NCI-H748 (cell line): Measurements from ENCODE around the gene RUFY4.
"Not testable (repeated sequence)": the region's sequence is repeated elsewhere in the genome, so short reads cannot be mapped to it uniquely, and the experiment has no call there.

Source experiments
- DNase-seq: peaks from one replicate; lab custom pipeline; 2025; ENCODE audit not compliant: unreplicated experiment; lab: John Stamatoyannopoulos, UW

RUFY4 gene

GRCh38 chr2:218082586-218083351, 13.7 kb downstream of the RUFY4 start:
- no peak for DNase-seq

DNA sequence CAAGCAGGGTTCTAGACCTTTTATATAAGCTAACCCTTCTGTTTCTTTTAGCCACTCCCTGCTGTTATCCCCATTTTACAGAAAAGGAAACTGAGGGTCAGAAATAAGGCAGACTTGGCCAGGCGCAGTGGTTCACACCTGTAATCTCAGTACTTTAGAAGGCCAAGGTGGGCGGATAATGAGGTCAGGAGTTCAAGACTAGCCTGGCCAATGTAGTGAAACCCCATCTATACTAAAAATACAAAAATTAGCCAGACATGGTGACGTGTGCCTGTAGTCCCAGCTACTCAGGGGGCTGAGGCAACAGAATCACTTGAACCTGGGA, 14.3 kb downstream of the RUFY4 start:
- DNase-seq = no peak

- DNase-seq = no peak
Measured at GRCh38 chr2:218086478-218086877, 17.4 kb downstream of the RUFY4 start.

GRCh38 chr2:218089259-218089658, 20.2 kb downstream of the RUFY4 start:
- DNase-seq = no peak

GRCh38 chr2:218091746-218092145, 22.7 kb downstream of the RUFY4 start:
- no peak for DNase-seq

DNA sequence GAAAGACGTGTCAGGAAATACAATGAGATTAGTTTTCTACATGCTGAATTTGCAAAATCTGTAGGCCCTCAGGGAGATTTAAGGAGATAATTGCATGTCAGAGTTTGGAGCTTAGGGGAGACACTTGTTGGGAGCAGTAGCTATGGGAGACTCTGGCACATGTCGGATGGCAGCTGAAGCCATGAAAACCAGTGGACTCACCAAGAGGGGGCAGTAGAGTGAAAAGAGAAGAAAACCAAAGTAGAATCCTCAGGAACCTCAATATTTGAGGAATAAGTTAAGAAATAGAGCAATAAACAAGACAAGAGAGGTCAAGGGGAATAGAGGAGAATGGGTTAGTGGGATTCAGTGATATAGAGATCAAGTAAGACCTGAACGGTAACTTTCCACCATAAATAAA, 24.8 kb downstream of the RUFY4 start:
- no peak for DNase-seq

GRCh38 chr2:218095853-218096252, 26.8 kb downstream of the RUFY4 start:
- DNase-seq = no peak

GRCh38 chr2:218097975-218098374, 28.9 kb downstream of the RUFY4 start:
- no peak for DNase-seq

GRCh38 chr2:218108834-218109233, 39.8 kb downstream of the RUFY4 start:
- not testable (repeated sequence) for DNase-seq

DNA sequence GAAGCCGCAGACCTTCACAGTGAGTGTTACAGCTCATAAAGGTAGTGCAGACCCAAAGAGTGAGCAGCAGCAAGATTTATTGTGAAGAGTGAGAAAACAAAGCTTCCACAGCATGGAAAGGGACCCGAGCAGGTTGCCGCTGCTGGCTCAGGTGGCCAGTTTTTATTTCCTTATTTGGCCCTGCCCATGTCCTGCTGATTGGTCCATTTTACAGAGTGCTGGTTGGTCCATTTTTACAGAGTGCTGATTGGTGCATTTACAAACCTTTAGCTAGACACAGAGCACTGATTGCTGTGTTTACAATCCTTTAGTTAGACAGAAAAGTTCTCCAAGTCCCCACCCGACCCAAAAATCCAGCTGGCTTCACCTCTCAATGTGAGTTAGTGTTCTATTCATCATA, 52.7 kb downstream of the RUFY4 start:
- not testable (repeated sequence) for DNase-seq

GRCh38 chr2:218122286-218122685, 53.2 kb downstream of the RUFY4 start:
- not testable (repeated sequence) for DNase-seq

- no peak for DNase-seq
Measured at GRCh38 chr2:218123986-218124385, 54.9 kb downstream of the RUFY4 start.

GRCh38 chr2:218125095-218125494, 56.0 kb downstream of the RUFY4 start:
- no peak for DNase-seq

DNA sequence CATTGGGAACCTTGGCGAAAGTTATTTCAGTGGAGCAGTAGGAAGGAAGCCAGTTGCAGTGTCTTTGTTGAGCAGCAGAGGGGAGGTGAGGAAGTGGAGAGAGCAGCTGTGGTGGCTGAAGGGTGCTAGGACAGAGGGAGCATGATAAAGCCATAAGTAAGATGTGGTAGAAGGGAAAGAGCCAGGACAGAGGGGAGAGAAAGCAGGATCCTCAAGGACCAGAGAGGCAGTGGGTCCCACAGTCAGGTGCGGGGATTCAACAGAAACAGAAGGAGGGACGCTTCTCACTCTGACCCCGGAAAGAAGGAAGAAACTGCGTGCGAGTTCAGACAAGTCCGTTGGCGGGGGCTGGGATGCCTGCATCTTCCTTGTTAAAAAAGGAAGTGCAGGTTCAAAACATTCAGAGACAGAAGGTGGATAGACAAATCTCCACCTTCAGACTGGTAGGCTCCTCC, 56.6 kb downstream of the RUFY4 start, which contains the start of gene CXCR2:
Gene CXCR2 (plus strand): TSS at position 403 of the 455 bp plus-strand sequence. CDS start 8,774 bp downstream, outside the sequence.
- no peak for DNase-seq

- DNase-seq = no peak
Measured at GRCh38 chr2:218127929-218128455, 58.9 kb downstream of the RUFY4 start.

- no peak for DNase-seq
Measured at GRCh38 chr2:218128781-218129457, 59.9 kb downstream of the RUFY4 start.

DNA sequence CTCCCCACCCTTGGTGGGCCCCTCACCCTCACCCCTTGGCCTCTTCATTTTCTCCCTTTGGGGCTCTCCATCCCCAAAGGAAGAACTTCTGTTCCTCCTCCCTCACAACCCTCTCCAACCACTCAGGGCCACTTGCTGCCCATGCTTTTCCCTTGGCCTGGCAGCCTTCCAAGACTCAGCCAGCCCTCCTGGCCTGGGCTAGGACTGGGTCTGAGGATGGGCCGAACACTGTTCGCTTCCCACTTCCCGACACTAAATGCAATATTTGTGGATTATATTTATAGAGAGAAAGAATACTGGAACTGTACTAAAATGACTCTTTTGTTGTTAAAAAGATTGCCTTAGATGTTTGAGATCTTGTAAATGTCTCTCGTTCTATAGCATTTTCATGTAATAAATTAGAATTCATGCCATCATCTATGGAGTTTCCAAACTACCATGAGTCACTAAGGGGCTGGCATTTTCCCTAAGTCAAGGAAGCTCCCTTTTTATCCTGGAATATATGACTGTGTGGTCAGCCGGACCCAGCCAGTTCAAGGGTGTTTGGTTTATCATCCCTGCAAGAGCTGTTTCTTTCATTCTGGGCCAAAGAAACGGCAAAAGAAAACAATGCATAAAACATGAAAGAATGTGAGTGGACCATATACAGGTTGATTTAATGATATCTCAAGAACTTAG, 60.5 kb downstream of the RUFY4 start:
- DNase-seq = no peak

DNA sequence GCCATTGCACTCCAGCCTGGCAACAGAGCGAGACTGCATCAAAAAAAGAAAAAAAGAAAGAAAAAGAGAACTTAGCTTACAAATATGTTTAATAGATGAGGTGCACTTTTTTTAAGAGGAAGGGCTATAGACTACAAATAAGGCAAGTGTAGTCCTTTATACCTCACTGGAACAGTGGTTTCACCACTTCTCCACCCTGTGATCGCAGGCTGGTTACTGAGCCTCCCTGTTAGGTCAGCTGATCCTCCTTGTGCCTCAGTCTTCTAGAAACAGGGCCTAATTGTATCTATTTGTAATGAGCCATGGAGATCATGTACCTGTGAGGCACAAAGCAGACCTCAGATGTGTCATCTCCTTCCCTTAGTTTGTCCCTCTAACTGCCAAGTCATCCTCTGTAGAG, 61.3 kb downstream of the RUFY4 start:
- DNase-seq = no peak

DNA sequence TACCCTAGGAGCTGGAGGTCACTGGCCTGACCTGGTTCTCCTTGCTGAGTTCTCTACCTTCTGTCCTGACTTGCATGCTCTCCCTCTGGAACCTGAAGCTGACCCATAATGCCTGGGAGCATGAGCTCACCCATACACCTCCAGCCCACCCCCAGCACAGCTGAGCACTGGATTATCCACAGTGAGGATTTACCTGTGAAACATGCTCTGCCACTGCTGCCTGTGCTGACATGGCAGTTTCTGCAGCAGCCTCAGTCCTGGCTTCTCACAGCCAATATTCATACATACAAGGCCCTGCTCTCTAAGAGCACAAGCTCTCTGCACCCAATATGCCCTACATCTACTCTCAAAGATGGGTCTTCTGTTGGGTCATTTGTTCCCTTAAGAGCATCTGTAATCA, 61.8 kb downstream of the RUFY4 start:
- no peak for DNase-seq

- no peak for DNase-seq
Measured at GRCh38 chr2:218137514-218137913, 68.5 kb downstream of the RUFY4 start.

DNA sequence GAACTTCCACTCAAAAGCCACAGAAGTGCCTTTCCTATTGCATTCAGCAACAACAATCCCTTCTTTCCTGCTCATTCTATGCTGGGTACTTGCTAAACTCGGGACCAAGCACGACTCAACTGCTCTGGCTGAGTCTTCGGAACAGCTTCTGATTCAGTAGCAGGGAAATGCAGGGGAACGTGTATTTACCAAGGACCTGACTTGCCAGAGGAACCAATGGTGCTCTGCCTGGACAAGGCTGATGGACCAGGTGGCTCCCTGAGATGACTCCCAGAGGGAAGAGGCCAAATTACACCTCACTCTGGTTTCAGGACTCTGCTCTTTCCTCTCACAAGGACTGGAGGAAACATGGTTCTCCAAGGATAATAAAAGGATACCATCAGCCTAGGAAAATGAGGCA, 69.0 kb downstream of the RUFY4 start:
- no peak for DNase-seq
